Thyroid gland (tissue), 4 donors: ENCODE measurements around the gene HTR7.

ENCODE experiments used
- POLR2A ChIP-seq, 2 donors: fragments of 450-650 bp; IDR thresholded peaks; one replicate each; pipeline ENCODE4 v1.6.1; 2017; ENCODE audit warnings: antibody characterized with exemption in 2 of 2, mild to moderate bottlenecking in 2 of 2, moderate library complexity in 1 of 2
- TF ChIP-seq, protein P1 (sequence below), 6 experiments: fragments of 200-600 bp in 3 of 6; fragments of 450-650 bp in 3 of 6; sonication (generic) in 3 of 6; IDR thresholded peaks; one replicate each; pipeline ENCODE4 v1.5.1; 2016 to 2019; ENCODE audit warnings: antibody characterized with exemption in 6 of 6, mild to moderate bottlenecking in 2 of 6, inconsistent platforms in 1 of 6, moderate library complexity in 1 of 6

- TF ChIP-seq, protein P1, sequence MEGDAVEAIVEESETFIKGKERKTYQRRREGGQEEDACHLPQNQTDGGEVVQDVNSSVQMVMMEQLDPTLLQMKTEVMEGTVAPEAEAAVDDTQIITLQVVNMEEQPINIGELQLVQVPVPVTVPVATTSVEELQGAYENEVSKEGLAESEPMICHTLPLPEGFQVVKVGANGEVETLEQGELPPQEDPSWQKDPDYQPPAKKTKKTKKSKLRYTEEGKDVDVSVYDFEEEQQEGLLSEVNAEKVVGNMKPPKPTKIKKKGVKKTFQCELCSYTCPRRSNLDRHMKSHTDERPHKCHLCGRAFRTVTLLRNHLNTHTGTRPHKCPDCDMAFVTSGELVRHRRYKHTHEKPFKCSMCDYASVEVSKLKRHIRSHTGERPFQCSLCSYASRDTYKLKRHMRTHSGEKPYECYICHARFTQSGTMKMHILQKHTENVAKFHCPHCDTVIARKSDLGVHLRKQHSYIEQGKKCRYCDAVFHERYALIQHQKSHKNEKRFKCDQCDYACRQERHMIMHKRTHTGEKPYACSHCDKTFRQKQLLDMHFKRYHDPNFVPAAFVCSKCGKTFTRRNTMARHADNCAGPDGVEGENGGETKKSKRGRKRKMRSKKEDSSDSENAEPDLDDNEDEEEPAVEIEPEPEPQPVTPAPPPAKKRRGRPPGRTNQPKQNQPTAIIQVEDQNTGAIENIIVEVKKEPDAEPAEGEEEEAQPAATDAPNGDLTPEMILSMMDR (IDR thresholded peaks at IDR 0.05): no peak
- TF ChIP-seq POLR2A (IDR thresholded peaks at IDR 0.05): no peak
Observed at GRCh38 chr10:90879062-90879461, 21.2 kb upstream of the HTR7 start.
